Esophagus (tissue), 2 donors: ENCODE results near the gene YY1AP1. TPM values are rescaled to one million over a fixed set of nuclear protein-coding genes. Genes with fewer than 3 reads are reported as not detected.
"Not testable (repeated sequence)": the region's sequence is repeated elsewhere in the genome, so short reads cannot be mapped to it uniquely, and the experiment has no call there.

Experiments
- H3K27ac ChIP-seq, 2 donors: one replicate each; pipeline ENCODE4 v1.5.1; 2013; ENCODE audit warnings: low read depth in 2 of 2, mild to moderate bottlenecking in 2 of 2, inconsistent platforms in 1 of 2, low read length in 1 of 2, moderate library complexity in 1 of 2
- H3K27me3 ChIP-seq, 2 donors: one replicate each; pipeline ENCODE4 v1.6.1; 2013; ENCODE audit warnings: low read length in 2 of 2, control low read depth in 1 of 2, mild to moderate bottlenecking in 1 of 2; ENCODE audit not compliant: insufficient read depth in 2 of 2, control insufficient read depth in 1 of 2
- H3K36me3 ChIP-seq, 2 donors: one replicate each; pipeline ENCODE4 v1.6.1; 2013; ENCODE audit warnings: low read length in 1 of 2; ENCODE audit not compliant: control insufficient read depth in 2 of 2, insufficient read depth in 2 of 2
- H3K4me1 ChIP-seq, 2 donors: one replicate each; pipeline ENCODE4 v1.6.1; 2013; ENCODE audit warnings: low read length in 1 of 2; ENCODE audit not compliant: control insufficient read depth in 2 of 2, insufficient read depth in 2 of 2
- H3K4me3 ChIP-seq, 2 donors: one replicate each; pipeline ENCODE4 v1.5.1; 2013; ENCODE audit warnings: low read length in 2 of 2, mild to moderate bottlenecking in 2 of 2, low read depth in 1 of 2, moderate library complexity in 1 of 2
- H3K9me3 ChIP-seq, 2 donors: one replicate each; pipeline ENCODE4 v1.6.1; 2013; ENCODE audit warnings: mild to moderate bottlenecking in 2 of 2, low read depth in 1 of 2, low read length in 1 of 2, moderate library complexity in 1 of 2; ENCODE audit not compliant: control insufficient read depth in 2 of 2, insufficient read depth in 1 of 2
- WGBS, 2 donors: extraction: QIAGEN DNeasy Blood & Tissue Kit; methylation state at CpG; one replicate each; pipeline ENCODE4 v1.1.7; 2013; 5-methylcytosine and 5-hydroxymethylcytosine counted together
- polyA plus RNA-seq, 2 donors: library from polyadenylated mRNA; stranded (reverse); fragments of 200-250 nt; gene quantifications; one replicate each; pipeline ENCODE4 v1.2.3, GENCODE V29; 2013
- donor health status: healthy with polysubstance abuse.
- donor health status: Bipolar disorder and iron deficiency.

YY1AP1 gene
- polyA plus RNA-seq, 2 donors, result 31.8 to 37.4 TPM

- not testable (repeated sequence) for H3K27ac ChIP-seq, H3K27me3 ChIP-seq, H3K4me3 ChIP-seq, H3K4me1 ChIP-seq, H3K9me3 ChIP-seq
- 91 to 97% methylated on average over 1 of the region's 1 CpG for WGBS, 2 donors
- peaks cover 9 to 15% of the 10 kb centered on the region in 2 donors for H3K36me3 ChIP-seq
Observed at GRCh38 chr1:155678992-155679391, 9.6 kb downstream of the YY1AP1 start.

DNA sequence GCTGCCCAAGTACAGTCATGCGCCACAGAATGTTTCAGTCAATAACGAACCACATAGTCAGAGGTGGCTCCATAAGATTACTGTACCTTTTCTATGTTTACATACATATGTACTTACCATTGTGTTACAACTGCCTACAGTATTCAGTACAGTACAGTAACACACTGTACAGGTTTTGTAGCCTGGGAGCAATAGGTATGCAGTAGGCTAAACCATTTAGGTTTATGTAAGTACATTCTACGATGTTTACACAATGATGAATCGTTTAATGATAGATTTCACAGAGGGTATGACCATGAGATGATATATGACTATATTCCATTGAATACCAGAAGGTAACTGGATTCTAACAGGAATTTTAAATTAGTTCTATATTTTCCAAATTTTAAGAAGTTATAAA is 10.5 kb downstream of the YY1AP1 start:
- H3K27me3 ChIP-seq, result no peaks in the 10 kb centered on the region
- peaks cover 9 to 19% of the 10 kb centered on the region in 2 donors for H3K36me3 ChIP-seq
- 81 to 85% methylated on average over 4 of the region's 4 CpGs for WGBS, 2 donors
- no peak overlapping the region for H3K4me3 ChIP-seq
- no peaks in the 10 kb centered on the region for H3K4me1 ChIP-seq
- no peak overlapping the region for H3K27ac ChIP-seq
- no peaks in the 10 kb centered on the region for H3K9me3 ChIP-seq

- peaks cover 19 to 22% of the 10 kb centered on the region in 2 donors for H3K36me3 ChIP-seq
- WGBS, 2 donors, result 79 to 85% methylated on average over 6 of the region's 6 CpGs
Observed at GRCh38 chr1:155673003-155673402, 15.6 kb downstream of the YY1AP1 start.

GRCh38 chr1:155671750-155672149 is 16.8 kb downstream of the YY1AP1 start:
- WGBS, 2 donors, result 80 to 88% methylated on average over 4 of the region's 4 CpGs
- no peak overlapping the region for H3K27ac ChIP-seq
- no peak overlapping the region for H3K4me3 ChIP-seq
- no peaks in the 10 kb centered on the region for H3K4me1 ChIP-seq
- H3K27me3 ChIP-seq, result no peaks in the 10 kb centered on the region
- H3K36me3 ChIP-seq, result peaks cover 16 to 26% of the 10 kb centered on the region in 2 donors
- H3K9me3 ChIP-seq, result no peaks in the 10 kb centered on the region

More at GRCh38 chr1:155673003-155673402, 15.6 kb downstream of the YY1AP1 start:
- H3K4me1 ChIP-seq, result no peaks in the 10 kb centered on the region
- no peak overlapping the region for H3K27ac ChIP-seq
- no peak overlapping the region for H3K4me3 ChIP-seq
- H3K9me3 ChIP-seq, result no peaks in the 10 kb centered on the region
- no peaks in the 10 kb centered on the region for H3K27me3 ChIP-seq

- WGBS, 2 donors, result 91 to 96% methylated on average over 5 of the region's 5 CpGs
- no peak overlapping the region for H3K27ac ChIP-seq
- no peaks in the 10 kb centered on the region for H3K9me3 ChIP-seq
- H3K27me3 ChIP-seq, result no peaks in the 10 kb centered on the region
- peaks cover 16 to 31% of the 10 kb centered on the region in 2 donors for H3K36me3 ChIP-seq
- no peak overlapping the region for H3K4me3 ChIP-seq
- H3K4me1 ChIP-seq, result no peaks in the 10 kb centered on the region
Observed at GRCh38 chr1:155669233-155670162, 19.1 kb downstream of the YY1AP1 start.

DNA sequence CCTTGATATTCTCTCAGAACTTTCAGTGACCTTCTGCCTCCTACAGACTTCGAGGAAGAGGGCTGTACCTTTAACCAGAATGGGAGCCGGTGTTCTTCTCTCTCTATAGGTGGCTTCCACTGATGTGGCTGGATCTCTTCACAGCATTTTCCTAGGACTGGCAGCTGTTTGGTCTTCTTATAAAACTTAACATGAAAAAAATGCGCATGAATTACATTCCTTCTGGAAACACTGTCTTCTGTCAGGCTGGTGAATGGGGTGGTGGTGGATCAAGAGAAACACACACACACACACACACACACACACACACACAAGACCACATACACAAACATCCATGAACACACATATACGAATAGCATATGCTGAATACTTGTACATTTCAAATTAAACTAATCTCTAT is 27.3 kb downstream of the YY1AP1 start:
- not testable (repeated sequence) for H3K4me1 ChIP-seq, H3K9me3 ChIP-seq, H3K27me3 ChIP-seq, H3K27ac ChIP-seq, H3K4me3 ChIP-seq
- WGBS, 2 donors, result 93 to 96% methylated on average over 3 to 4 of the region's 4 CpGs
- H3K36me3 ChIP-seq, result peaks cover 10 to 28% of the 10 kb centered on the region in 2 donors

- Histone ChIP-seq H3K27ac (no peak overlapping the region), H3K4me1 (peaks cover 0 to under 1% of the 10 kb centered on the region in 2 donors), H3K27me3 (no peaks in the 10 kb centered on the region), H3K36me3 (peaks cover 10 to 20% of the 10 kb centered on the region in 2 donors), H3K9me3 (no peaks in the 10 kb centered on the region), H3K4me3 (no peak overlapping the region)
- WGBS, 2 donors, result 64 to 70% methylated on average over 2 of the region's 2 CpGs
Observed at GRCh38 chr1:155657463-155657862, 31.1 kb downstream of the YY1AP1 start.

DNA sequence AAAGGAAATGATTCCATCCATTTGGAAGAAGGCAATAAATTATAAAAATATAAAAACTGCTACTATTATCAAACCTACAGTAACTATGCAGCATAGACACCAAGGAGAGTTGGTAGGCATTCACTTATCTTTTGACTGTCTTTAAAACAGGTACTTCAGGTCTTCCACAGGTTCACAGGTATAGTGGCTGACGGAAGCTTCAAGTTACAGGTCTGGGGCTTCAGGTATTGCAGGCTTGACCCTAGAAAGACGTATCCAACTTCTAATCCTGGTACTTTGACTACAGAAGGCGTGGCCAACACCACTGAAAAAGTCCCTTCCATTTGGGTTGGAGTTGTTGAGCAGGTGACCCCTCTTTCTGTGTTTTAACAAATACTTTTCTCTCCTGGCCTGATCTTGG is 35.6 kb downstream of the YY1AP1 start:
- Histone ChIP-seq H3K27me3 (no peaks in the 10 kb centered on the region), H3K4me3 (no peak overlapping the region), H3K9me3 (no peaks in the 10 kb centered on the region), H3K36me3 (no peaks in the 10 kb centered on the region), H3K4me1 (peaks cover 0 to 2% of the 10 kb centered on the region in 2 donors), H3K27ac (peak overlapping the region; percentile 29 to 47)
- WGBS, 2 donors, result 62 to 70% methylated on average over 3 of the region's 3 CpGs

- Histone ChIP-seq H3K27ac (peak overlapping the region; percentile 80 to 82), H3K4me3 (no peak overlapping the region)
- 51 to 54% methylated on average over 3 of the region's 3 CpGs for WGBS, 2 donors
Observed at GRCh38 chr1:155651861-155652661, 36.5 kb downstream of the YY1AP1 start.

More at GRCh38 chr1:155651861-155652661, 36.5 kb downstream of the YY1AP1 start:
- no peaks in the 10 kb centered on the region for H3K9me3 ChIP-seq
- H3K4me1 ChIP-seq, result peaks cover 0 to 2% of the 10 kb centered on the region in 2 donors
- no peaks in the 10 kb centered on the region for H3K36me3 ChIP-seq
- no peaks in the 10 kb centered on the region for H3K27me3 ChIP-seq
